HEK293 (cell line): Measurements from ENCODE around the gene NTN5.

ENCODE experiments used
- ZNF114 ChIP-seq: fragments of 450-650 bp; formaldehyde crosslinking; IDR thresholded peaks from 2 replicates; pipeline ENCODE4 v1.5.0; 2017; ENCODE audit warnings: missing biosample characterization, missing genetic modification characterization
- ZNF174 ChIP-seq: fragments of 450-650 bp; formaldehyde crosslinking; IDR thresholded peaks from 2 replicates; pipeline ENCODE4 v1.5.0; 2017; ENCODE audit warnings: missing biosample characterization, mild to moderate bottlenecking, missing genetic modification characterization
- ZNF776 ChIP-seq: fragments of 450-650 bp; formaldehyde crosslinking; IDR thresholded peaks from 2 replicates; pipeline ENCODE4 v1.5.0; 2017; ENCODE audit warnings: missing biosample characterization, missing genetic modification characterization, borderline replicate concordance
- TF ChIP-seq, protein P1 (sequence below): fragments of 450-650 bp; formaldehyde crosslinking; IDR thresholded peaks from 2 replicates; pipeline ENCODE4 v1.5.1; 2016; ENCODE audit warnings: missing biosample characterization, missing genetic modification characterization
- TF ChIP-seq, protein P2 (sequence below): fragments of 450-650 bp; formaldehyde crosslinking; IDR thresholded peaks from 2 replicates; pipeline ENCODE4 v1.5.1; 2016; ENCODE audit warnings: missing biosample characterization, missing genetic modification characterization

DNA sequence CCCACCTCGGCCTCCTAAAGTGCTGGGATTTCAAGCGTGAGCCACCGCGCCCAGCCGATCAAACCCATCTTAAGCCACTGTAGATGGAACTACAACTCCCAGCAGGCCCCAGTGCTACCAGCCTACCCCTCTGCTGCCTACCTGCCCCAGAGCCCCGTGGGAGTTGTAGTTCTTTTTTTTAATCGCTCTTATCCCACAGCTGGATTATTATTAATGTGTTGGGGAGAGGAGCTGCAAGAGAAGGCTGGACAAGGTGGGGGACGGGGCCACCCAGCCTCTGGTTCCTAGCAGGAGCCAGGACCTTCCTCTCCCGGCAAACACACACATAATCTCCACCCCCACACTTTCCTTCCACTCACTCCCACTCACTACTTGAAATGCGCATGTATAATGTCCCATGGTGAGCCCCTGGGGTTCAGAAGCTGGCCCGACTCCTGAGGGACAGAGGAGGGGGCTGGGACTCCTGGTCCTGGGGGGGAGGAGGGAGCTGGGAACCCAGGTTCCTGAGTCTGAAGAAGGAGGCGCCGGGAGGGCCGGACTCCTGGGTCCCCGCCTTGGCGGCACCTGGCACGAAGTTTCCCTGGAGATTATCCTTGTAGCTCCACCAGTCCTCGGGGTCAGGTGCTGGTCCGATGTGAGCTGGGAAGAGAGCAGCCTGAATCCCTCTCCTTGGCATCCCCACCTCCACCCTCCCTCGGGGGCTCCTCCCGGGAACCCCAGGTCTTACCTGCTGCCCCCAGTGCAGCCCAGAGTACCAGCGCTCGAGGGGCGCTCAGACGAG is 27.8 kb downstream of the NTN5 start:
- TF ChIP-seq, protein P1, sequence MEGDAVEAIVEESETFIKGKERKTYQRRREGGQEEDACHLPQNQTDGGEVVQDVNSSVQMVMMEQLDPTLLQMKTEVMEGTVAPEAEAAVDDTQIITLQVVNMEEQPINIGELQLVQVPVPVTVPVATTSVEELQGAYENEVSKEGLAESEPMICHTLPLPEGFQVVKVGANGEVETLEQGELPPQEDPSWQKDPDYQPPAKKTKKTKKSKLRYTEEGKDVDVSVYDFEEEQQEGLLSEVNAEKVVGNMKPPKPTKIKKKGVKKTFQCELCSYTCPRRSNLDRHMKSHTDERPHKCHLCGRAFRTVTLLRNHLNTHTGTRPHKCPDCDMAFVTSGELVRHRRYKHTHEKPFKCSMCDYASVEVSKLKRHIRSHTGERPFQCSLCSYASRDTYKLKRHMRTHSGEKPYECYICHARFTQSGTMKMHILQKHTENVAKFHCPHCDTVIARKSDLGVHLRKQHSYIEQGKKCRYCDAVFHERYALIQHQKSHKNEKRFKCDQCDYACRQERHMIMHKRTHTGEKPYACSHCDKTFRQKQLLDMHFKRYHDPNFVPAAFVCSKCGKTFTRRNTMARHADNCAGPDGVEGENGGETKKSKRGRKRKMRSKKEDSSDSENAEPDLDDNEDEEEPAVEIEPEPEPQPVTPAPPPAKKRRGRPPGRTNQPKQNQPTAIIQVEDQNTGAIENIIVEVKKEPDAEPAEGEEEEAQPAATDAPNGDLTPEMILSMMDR (tag by site-specific recombination) = no peak
- TF ChIP-seq ZNF174 (tag by site-specific recombination) = no peak
- TF ChIP-seq, protein P2, sequence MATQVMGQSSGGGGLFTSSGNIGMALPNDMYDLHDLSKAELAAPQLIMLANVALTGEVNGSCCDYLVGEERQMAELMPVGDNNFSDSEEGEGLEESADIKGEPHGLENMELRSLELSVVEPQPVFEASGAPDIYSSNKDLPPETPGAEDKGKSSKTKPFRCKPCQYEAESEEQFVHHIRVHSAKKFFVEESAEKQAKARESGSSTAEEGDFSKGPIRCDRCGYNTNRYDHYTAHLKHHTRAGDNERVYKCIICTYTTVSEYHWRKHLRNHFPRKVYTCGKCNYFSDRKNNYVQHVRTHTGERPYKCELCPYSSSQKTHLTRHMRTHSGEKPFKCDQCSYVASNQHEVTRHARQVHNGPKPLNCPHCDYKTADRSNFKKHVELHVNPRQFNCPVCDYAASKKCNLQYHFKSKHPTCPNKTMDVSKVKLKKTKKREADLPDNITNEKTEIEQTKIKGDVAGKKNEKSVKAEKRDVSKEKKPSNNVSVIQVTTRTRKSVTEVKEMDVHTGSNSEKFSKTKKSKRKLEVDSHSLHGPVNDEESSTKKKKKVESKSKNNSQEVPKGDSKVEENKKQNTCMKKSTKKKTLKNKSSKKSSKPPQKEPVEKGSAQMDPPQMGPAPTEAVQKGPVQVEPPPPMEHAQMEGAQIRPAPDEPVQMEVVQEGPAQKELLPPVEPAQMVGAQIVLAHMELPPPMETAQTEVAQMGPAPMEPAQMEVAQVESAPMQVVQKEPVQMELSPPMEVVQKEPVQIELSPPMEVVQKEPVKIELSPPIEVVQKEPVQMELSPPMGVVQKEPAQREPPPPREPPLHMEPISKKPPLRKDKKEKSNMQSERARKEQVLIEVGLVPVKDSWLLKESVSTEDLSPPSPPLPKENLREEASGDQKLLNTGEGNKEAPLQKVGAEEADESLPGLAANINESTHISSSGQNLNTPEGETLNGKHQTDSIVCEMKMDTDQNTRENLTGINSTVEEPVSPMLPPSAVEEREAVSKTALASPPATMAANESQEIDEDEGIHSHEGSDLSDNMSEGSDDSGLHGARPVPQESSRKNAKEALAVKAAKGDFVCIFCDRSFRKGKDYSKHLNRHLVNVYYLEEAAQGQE (tag by site-specific recombination) = no peak
- TF ChIP-seq ZNF776 = no peak
- TF ChIP-seq ZNF114 = no peak
